ENCODE data around the gene KCNG4. TPM values are rescaled to one million over a fixed set of nuclear protein-coding genes. Genes with fewer than 3 reads are reported as not detected.
"Not testable (repeated sequence)": the region's sequence is repeated elsewhere in the genome, so short reads cannot be mapped to it uniquely, and the experiment has no call there.

Gene KCNG4
- total RNA-seq, 1 donor from 2014 or later = not detected

DNA sequence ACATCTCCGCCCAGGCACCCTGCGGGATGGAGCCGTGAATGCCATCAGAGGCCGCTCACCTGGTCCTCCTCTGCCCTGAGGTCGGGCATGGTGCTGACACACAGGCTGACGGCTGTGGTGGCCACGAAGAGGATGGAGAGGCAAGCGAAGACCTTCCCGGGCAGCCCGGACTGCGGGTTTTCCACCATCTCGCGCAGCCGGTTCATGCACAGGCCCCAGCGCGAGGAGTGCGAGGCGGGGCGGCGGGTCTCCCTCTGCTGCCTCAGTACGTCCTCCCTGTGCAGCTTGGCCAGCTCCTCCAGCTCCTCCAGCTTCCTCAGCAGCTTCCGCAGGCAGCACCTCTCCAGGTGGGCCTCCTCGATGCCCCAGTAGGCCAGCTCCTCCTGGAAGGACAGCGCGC, 3.1 kb downstream of the KCNG4 start:
- DNase-seq (ENCODE audit: low spot score) = no peak

DNA sequence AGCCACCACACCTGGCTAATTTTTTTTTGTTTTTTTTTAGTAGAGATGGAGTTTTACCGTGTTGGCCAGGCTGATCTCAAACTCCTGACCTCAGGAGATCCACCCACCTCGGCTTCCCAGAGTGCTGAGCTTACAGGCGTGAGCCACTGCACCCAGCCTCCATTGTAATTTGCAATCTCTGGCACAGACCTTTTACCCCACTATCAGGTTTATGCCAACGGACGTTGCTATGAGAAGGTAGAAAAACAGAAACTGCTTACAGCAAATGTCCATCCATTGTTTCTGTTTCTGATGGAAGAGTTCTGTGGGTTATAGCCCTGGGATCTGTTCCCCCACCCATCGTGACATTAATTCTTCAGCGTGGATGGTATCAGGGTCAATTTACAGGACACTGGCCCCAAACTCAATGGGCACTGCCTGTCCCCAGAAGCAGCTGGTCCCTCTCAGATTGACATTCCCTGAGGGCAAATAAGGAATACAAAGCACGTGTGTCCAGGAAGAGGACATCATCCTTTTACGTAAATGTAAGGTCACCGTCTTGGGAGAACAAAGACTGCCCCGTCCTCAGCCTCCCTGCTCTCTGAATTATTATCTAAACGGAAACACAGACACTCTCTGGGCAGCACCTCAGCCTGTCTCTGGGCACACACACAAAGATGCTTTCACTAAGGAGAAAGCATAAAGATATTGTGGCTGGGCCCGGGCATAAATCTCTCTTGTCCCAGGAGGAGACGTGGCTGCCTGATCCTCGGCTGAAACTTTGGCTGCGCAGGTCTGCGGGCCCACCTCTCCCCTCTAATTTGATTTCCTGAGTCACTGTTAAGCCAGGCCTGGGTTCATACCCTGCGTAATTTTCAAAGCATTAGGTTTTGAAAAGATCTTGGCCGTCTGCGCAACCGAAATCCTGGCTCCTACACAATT, 5.2 kb downstream of the KCNG4 start:
- DNase-seq (ENCODE audit: low spot score) = no peak

DNA sequence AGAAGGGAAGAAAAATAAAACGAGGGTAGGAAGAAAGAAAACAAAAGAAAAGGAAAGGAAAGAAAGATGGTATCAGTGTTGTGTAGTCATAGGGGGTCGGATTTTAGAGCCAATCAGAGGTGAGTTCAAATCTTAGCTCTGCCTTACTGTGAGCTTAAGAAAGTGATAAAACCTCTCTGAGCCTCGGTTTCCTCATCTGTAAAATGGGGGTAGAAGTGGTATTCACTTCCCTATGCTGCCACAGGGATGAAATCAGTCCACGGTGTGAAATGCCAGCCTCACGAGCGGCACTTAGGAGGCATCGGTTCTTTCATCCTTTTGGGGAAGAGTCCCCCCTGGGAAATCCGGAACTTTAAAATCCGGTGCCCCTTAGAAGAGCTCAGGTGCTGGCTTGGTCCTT, 6.1 kb downstream of the KCNG4 start:
- no peak for DNase-seq (ENCODE audit: low spot score)

DNA sequence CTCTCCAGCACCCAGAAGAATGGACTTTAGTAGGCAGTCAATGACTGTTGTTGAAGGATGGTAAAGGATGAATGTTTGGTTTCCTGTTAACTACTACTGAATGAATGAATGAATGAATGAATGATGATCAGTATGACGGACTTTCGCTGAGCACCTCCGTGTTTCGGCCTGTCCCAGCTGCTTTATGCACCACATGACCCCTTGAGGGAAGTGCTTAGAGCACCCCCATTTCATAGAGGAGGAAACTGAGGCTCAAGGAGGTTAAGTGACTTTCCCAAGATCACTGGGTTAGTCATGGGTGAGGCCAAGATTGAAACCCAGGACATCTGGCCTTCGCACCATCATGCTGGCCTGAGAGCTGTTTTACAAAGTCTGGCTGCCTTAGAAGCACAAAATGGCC, 6.8 kb downstream of the KCNG4 start:
- DNase-seq (ENCODE audit: low spot score) = no peak

DNA sequence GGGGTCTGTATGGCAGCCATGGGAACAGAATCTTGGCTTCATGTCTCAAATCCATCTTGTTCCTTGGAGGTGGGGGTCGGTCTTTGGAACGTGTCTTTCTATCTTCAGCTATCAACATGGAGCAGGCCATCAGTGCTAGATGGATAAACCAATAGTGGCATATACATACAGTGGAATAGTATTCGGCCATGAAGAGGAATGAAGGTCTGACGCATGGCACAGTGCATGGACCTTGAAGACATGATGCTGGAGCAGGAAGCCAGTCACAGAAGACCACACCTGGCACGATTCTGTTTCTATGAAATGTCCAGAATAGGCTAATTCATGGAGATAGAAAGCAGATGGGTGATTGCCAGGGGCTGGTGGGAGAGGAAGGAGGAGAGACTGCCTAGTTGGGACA, 7.8 kb downstream of the KCNG4 start:
- no peak for DNase-seq (ENCODE audit: low spot score)

DNA sequence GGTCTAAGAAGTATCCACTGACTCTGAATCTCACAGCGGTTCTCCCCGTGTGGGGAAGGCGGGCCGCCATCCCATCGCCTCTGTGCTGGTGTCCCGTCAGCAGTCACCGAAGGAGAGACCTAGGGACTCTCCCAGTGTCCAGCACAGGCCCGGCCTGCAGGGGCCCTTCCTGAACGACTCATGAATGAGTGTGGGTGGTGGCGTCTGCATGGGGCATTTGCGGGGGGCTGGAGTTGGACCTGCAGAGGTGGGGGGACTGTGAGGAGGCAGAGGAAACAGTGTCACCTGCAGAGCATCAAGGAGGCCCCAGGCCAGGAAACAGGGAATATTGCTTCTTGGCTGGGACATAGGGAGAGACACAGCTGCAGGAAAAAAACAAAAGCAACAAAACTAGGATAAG, 10.3 kb downstream of the KCNG4 start:
- DNase-seq (ENCODE audit: low spot score) = no peak

DNA sequence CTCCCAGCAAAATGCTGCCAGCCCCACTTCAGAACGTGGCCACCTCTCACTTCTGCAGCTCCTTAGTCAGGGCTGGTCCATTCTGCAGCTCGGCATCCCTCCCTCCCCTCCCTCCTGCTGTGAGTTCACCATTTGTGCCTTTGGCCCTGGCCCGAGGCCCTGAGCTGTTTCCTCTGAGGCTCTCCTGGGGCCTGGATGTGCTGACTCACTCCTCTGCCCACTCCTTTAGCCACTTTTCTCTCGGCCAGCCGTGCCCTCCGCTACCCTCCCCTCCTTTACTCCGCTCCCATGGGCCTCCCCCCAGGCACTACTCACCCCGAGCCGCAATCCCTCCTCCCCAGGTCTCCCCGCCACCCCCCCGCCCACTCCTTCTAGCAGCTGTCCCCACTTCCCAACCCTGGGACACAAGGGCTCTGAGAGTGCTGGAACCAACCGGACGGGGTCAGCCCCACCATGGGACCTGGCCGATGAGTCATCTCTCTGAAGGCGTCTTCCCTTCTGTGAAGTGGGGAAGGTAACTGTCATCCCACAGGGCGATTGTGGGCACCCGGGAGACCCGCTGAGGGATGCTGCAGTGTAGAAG, 11.5 kb downstream of the KCNG4 start:
- no peak for DNase-seq (ENCODE audit: low spot score)

DNA sequence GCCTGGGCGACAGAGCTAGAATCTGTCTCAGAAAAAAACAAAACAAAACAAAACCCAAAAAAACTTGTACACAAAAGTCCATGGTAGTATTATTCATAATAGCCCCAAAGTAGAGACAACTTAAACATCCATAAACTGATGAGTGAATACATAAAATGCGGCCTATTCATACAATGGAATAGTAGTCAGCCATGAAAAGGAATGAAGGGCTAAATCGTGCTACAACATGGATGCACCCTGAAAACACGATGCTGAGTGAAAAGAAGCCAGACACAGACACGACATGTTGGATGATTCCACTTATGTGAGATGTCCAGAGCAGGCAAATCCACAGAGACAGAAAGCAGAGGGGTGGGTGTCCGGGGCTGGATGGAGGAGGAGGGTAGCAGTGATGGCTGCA, 12.3 kb downstream of the KCNG4 start:
- DNase-seq (ENCODE audit: low spot score) = no peak

DNA sequence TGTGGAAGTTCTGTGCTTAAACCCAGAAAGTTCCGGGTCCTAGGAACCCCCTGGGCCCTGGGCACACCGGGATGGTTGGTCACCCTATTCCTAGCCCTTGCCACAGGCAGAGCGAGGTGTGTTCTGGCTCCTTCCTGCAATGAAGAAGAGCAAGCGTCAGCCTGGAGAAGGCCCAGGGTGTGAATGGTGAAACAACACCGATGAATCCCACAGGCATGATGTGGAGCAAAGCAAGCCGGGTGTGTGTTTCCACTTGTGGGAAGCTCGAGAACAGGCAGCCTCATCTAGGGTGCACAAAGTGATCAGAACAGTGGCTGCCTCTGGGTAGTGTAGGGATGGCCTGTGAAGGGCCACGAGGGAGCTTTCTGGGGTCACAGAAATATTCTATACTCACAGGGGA, 13.8 kb downstream of the KCNG4 start:
- no peak for DNase-seq (ENCODE audit: low spot score)

DNA sequence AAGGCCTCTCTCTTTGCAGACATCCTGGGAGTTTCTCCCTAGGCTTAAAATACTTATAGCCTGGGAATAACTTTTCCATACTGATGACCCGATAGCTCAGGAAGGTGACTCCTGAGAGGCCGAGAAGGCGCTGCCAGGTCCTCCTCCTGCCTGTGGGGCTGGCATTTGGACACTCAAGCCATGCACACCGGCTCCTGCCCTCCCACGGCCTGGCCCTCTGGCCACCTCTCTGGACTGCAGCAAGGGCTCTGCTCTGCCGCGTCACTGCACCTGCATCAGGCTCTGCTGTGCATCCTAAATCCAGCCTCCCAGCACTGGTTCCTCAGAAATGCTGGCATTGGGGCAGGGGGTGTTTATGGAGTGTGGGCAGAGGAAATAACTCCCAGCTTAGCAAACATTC, 14.2 kb downstream of the KCNG4 start:
- DNase-seq (ENCODE audit: low spot score) = no peak

DNA sequence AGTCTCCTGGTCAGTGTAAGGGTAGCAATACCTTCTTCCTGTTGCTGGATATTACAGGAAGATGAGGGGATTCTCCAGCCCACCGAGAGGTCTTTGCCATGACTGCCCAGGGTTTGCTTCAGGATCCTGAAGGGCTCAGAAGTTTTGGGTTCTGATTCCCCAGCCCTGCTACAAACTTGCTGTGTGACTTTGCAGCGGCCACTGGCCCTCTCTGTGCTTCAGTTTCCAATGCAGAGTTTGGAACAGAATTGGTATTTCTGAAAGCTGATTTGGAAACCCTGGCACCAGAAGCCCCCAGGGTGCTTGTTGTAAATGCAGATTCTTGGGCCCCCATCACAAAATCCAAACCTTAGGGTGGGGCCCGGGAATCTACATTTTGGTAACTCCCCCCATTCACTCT, 14.7 kb downstream of the KCNG4 start:
- DNase-seq (ENCODE audit: low spot score) = no peak

DNA sequence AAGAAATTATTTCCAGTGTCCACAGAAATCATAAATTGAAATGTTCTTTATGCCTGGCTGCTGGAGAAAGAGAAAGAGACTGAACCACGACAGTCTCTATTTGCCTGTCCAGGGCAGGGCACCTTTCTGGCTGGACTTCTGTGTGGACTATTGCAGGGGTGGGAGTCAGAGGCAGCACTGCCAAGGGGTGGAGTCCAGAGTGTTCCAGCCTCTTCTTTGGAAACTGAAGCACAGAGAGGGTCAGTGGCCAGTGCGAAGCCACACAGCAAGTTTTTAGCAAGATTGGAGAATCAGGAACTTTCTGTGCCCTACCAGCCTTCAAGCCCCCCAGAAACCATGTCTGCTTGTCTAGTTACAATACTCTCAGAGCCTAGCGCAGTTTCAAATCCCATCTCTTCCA, 15.3 kb downstream of the KCNG4 start:
- no peak for DNase-seq (ENCODE audit: low spot score)

DNA sequence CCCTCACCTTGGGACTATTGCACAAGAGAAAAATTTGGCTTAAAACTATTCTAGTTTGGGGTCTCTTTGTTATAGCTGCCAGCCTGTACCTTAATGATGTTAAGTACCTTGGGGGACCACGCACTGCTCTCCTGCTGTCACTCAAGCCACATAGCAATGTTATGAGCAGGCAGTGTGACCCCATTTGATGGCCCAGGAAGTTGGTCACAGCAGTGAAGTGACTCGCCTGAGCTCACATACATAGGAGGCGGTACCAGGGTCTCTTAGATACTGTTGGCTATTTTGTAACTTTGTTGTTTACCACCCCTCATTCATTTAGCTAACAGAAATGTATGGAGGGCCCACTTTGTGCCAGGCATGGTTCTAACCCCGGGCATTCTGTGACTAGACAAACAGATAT, 16.4 kb downstream of the KCNG4 start:
- DNase-seq (ENCODE audit: low spot score) = no peak

DNA sequence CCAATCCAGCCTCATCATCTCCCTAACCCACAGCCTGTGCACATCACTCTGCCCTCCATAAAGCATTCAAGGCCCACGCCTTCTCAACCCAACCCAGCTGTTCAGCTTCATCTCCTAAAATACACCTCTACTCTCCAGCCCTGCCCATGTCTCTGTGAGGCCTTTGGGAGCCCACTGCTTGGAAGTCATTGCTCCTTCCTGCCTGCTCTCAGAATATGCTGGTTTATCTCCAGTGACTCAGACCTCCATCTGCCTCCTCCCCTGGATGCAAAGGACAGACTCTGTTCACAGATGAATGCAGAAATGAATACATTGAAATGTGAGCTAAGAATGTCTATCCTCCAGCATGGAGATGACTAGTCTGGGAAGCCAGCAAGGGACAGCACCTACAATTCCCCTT, 19.0 kb downstream of the KCNG4 start:
- DNase-seq (ENCODE audit: low spot score) = no peak

DNA sequence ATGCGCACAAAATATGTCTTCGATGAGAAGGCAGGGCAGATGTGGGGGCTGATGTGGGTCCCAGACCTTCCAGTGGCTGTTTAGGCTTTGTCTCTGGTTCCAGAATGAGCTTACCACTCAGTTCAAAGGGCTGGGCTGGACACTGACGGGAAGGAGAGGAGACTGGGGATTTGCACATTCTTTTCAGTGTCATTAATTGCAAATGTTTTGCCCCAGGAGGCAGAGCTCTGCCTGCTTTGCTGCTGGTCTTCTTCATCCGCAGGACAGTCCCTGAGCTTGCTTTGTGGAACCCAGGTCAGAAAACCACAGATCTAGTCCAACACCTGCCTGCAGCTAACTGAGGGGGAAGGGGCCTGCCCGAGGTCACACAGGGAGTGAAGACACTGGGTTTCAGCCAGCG, 20.9 kb downstream of the KCNG4 start:
- DNase-seq (ENCODE audit: low spot score) = no peak

DNA sequence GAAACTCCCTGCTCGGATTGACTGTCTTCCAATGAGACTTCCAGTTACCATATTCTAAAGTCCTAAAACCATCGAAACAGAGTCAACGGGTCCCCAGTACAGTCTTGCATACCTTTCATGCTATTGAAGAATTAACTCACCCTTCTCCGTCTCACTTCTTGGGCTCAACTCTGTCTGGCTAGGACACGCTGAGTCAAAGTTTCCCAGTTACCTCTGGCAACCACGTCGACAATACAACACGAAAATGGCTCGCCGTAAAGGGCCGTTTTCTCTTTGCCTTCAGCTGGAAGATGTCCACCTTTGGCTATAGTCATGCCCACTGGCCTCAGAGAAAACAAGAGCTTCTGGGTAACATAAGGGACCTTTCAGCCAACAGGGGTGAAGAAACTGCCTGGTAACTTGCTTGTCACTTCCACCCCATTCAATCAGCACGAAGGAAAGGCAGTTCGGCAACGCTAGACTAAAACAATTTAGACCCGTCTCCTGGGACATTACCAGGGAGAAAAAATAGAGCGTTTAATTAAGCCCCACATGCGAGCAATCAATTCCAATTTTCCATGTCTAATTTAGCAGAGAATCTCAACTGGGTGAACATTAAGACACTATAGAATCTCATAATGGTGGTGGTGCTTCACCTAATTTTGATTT, 21.5 kb downstream of the KCNG4 start:
- no peak for DNase-seq (ENCODE audit: low spot score)

DNA sequence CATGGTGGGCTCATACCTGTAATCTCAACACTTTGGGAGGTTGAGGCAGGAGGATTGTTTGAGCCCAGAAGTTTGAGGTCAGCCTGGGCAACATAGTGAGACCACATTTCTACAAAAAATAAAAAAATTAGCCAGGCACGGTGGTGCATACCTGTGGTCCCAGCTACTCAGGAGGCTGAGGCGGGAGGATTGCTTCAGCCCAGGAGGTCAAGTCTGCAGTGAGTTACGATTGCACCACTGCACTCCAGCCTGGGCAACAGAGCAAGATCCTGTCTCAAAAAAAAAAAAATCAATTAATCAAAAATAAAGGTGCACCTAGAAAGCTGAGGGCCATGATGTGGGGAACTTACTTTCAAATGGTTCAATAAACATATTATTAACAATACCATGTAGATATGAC, 23.7 kb downstream of the KCNG4 start:
- DNase-seq (ENCODE audit: low spot score) = not testable (repeated sequence)

DNA sequence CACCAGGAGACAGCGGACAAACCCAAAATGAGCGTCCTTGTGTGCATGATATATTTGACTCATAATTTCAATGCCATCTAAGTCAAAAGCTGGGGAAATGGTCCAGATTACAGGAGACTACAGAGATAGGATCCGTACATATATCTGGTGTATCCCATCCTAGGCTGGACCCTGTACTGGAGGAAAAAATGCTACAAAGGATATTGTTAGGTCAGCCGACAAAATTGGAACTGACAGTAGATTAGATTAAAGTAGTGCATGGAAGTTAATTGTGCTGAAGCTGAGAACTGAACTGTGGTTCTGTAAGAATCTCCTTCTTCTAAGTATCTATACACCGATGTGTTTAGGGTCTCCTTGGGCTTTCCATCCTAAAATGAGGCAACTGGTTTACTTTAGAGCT, 24.3 kb downstream of the KCNG4 start:
- DNase-seq (ENCODE audit: low spot score) = no peak

DNA sequence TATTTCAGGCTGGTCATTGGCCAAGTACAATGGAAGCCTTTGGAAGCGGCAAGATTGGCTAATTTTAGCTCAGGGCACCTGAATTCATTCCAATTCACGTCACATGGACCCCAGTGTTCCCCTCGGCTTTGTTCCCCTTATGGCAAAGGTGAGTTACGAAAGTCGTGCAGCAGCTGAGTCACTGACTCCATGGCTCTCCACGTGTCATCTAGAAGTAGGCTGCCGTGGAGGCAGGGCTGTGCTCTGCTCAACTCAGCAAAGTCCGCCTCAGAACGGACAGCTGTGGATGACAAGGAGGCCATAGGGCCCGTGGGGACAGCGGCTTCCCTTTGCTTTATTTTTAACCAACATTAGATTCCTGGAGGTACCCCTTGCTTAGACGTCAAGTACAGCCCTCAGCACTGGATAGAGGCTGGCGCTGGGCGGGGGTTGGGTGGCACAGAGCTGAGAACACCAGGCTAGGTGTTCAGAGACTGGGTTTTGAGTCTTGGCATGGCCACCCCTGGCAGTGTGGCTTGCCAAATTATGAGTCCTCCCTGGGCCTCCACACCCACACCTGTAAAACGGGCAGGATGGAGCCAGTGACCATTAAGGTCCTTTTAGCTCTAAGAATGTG, 25.3 kb downstream of the KCNG4 start:
- no peak for DNase-seq (ENCODE audit: low spot score)

DNA sequence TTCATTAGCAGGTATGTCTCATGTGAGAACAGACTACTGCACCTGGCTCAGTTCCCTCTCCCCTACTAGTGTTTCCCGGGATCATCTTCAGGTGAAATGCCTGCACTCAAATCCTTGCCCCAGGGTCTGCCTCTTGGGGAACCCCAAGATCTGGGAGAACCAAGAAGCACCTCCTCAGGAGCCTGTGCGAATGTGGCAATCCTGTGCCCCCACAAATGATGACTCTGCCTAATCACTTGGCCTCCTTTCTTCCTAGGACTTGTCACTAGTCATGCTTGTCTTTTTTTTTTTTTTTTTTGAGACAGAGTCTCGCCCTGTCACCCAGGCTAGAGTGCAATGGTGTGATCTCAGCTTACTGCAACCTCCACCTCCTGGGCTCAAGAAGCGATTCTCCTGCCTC, 27.2 kb downstream of the KCNG4 start:
- DNase-seq (ENCODE audit: low spot score) = no peak

DNA sequence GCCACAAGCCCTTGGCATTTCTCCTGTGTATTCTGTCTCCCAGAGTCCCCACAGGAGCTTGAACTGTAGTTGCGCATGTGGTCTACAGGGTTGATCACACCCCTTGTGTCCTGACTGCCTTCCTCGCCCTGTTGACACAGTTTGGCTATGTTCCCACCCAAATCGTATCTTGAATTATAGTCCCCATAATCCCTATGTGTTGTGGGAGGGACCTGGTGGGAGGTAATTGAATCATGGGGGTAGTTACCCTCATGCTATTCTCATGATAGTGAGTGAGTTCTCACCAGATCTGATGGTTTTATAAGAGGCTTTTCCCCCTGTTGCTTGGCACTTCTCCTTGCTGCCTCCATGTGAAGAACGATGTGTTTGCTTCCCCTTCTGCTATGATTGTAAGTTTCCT, 27.7 kb downstream of the KCNG4 start:
- DNase-seq (ENCODE audit: low spot score) = no peak

DNA sequence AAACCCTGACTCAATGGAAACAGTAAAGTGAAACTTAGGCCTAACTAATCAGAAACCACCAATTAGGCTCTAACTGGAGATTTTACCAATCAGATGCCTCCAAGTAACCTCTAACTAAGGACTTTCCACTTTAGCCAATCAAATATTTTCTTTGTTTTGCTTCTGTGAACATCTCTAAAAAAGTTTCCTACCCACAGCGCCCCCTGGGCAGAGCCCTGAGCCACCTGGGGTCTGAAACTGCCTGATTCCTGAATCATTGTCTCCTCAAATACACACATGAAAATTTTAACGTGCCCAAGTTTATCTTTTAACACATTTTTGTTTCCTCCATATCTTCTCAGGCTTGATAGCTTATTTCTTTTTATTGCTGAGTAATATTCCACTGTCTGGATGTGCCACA, 29.8 kb downstream of the KCNG4 start:
- no peak for DNase-seq (ENCODE audit: low spot score)
